GM13976 (cell line): ENCODE results near the gene ASCL2.
A peak's percentile ranks its signal among the peaks of the same experiment; 100 is the strongest.

Experiments
- DNase-seq: peaks from one replicate; pipeline ENCODE4 v3.0.0; 2012; ENCODE audit warnings: low spot score
- CTCF ChIP-seq: IDR thresholded peaks from 2 replicates; pipeline ENCODE4 v1.5.1; 2012; ENCODE audit warnings: borderline replicate concordance, mild to moderate bottlenecking; ENCODE audit not compliant: insufficient read depth; ENCODE audit errors: extremely low read depth, missing control alignments, control extremely low read depth
- in situ Hi-C: fragments of 300-500 bp; cut with MboI; formaldehyde crosslinking; loops from one replicate; pipeline ENCODE4 v1.12.0; 2022; ENCODE audit warnings: low sequenced_read_pairs, mixed read lengths, inconsistent platforms; ENCODE audit not compliant: unreplicated experiment

The ASCL2 gene

GRCh38 chr11:2258501-2259465, 11.6 kb downstream of the ASCL2 start:
- no peak for TF ChIP-seq CTCF
- in situ Hi-C loops = no loop called here

GRCh38 chr11:2256951-2257700, 13.3 kb downstream of the ASCL2 start:
- no peak for TF ChIP-seq CTCF
- in situ Hi-C loops = no loop called here
- DNase-seq = peak; percentile 31

More at GRCh38 chr11:2258501-2259465, 11.6 kb downstream of the ASCL2 start:
- peak; percentile 37 for DNase-seq

GRCh38 chr11:2256293-2256913, 14.0 kb downstream of the ASCL2 start:
- in situ Hi-C loops = no loop called here
- no peak for TF ChIP-seq CTCF
- DNase-seq = no peak

GRCh38 chr11:2252018-2252417, 18.4 kb downstream of the ASCL2 start:
- no peak for TF ChIP-seq CTCF
- DNase-seq = no peak
- in situ Hi-C loops = no loop called here

GRCh38 chr11:2251138-2251537, 19.2 kb downstream of the ASCL2 start:
- in situ Hi-C loops = no loop called here
- no peak for DNase-seq
- no peak for TF ChIP-seq CTCF

GRCh38 chr11:2250485-2250884, 19.9 kb downstream of the ASCL2 start:
- no peak for TF ChIP-seq CTCF
- no peak for DNase-seq
- in situ Hi-C loops = no loop called here
